A549 (cell line): ENCODE measurements around the gene FMNL2.

Experiments used
- FOSL2 ChIP-seq, 2 experiments: fragments of 450-650 bp in 1 of 2; fragments of >200 bp in 1 of 2; sonication (Bioruptor Twin) in 1 of 2; formaldehyde crosslinking; IDR thresholded peaks; 2 replicates each; pipeline versions ENCODE4 v1.5.0 to v1.6.1; 2016 to 2020; ENCODE audit warnings: mild to moderate bottlenecking in 1 of 2, moderate library complexity in 1 of 2
- KDM1A ChIP-seq: fragments of 200-600 bp; sonication (generic); IDR thresholded peaks from 2 replicates; pipeline ENCODE4 v1.6.1; 2016; ENCODE audit warnings: low read depth, mild to moderate bottlenecking
- MAFK ChIP-seq: fragments of 450-650 bp; IDR thresholded peaks from 2 replicates; pipeline ENCODE4 v1.6.1; 2014; ENCODE audit not compliant: partially characterized antibody
- RAD21 ChIP-seq, 2 experiments: fragments of >200 bp in 1 of 2; sonication (Bioruptor Twin) in 1 of 2; formaldehyde crosslinking in 1 of 2; IDR thresholded peaks in 1 of 2; conservative IDR thresholded peaks in 1 of 2; 2 replicates in 1 of 2; 3 replicates in 1 of 2; pipeline ENCODE4 v1.6.1; 2012 to 2018; ENCODE audit warnings: inconsistent platforms in 1 of 2
- SMC3 ChIP-seq: fragments of >200 bp; sonication (Bioruptor Twin); formaldehyde crosslinking; IDR thresholded peaks from 3 replicates; pipeline ENCODE4 v1.6.1; 2018; ENCODE audit warnings: inconsistent platforms
- ZSCAN20 ChIP-seq: fragments of 250-450 bp; sonication (Bioruptor Pico); IDR thresholded peaks from 2 replicates; pipeline ENCODE4 v1.8.0; 2022; ENCODE audit warnings: mild to moderate bottlenecking, moderate library complexity
- TF ChIP-seq, protein P1 (sequence below): fragments of 150-350 bp; IDR thresholded peaks from 2 replicates; pipeline ENCODE4 v1.6.1; 2014; ENCODE audit warnings: low read depth, mild to moderate bottlenecking, low read length
- TF ChIP-seq, protein P2 (sequence below): fragments of >200 bp; sonication (Bioruptor Twin); formaldehyde crosslinking; IDR thresholded peaks from 3 replicates; pipeline ENCODE4 v1.5.1; 2016

DNA sequence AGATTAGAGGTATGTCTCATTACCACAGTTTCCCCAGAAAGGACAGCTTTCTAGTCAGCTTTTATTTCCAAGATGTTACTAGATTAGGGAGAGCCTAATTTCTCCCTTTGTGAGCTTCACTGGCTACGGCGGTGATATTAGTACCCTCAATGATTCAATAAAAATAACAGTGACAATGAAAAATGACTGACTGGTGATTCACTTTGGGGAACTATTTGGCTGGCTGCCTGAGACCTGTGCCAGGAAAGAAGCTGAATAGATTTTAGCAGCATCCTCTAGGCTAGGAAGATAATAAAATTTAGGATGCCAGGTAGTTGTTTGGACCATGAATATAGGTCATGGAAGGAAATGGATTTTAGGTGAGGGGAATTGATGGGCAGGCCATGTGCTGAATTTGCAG is 178.7 kb downstream of the FMNL2 start:
- TF ChIP-seq MAFK (no peak), RAD21 (conservative IDR thresholded peaks at IDR 0.05 in 1 of 2, IDR thresholded peaks at IDR 0.05 in 1 of 2) (0 out of 5 replicates have a peak, but pooled peaks of 1 of the 2 experiments have one; percentile 18), KDM1A (no peak), FOSL2 (IDR thresholded peaks at IDR 0.05) (peak; percentile 67), FOSL2 (CRISPR knock-in tag; IDR thresholded peaks at IDR 0.05) (peak; percentile 84), SMC3 (no peak), ZSCAN20 (no peak)
- TF ChIP-seq, protein P1, sequence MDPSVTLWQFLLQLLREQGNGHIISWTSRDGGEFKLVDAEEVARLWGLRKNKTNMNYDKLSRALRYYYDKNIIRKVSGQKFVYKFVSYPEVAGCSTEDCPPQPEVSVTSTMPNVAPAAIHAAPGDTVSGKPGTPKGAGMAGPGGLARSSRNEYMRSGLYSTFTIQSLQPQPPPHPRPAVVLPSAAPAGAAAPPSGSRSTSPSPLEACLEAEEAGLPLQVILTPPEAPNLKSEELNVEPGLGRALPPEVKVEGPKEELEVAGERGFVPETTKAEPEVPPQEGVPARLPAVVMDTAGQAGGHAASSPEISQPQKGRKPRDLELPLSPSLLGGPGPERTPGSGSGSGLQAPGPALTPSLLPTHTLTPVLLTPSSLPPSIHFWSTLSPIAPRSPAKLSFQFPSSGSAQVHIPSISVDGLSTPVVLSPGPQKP = no peak
- TF ChIP-seq, protein P2, sequence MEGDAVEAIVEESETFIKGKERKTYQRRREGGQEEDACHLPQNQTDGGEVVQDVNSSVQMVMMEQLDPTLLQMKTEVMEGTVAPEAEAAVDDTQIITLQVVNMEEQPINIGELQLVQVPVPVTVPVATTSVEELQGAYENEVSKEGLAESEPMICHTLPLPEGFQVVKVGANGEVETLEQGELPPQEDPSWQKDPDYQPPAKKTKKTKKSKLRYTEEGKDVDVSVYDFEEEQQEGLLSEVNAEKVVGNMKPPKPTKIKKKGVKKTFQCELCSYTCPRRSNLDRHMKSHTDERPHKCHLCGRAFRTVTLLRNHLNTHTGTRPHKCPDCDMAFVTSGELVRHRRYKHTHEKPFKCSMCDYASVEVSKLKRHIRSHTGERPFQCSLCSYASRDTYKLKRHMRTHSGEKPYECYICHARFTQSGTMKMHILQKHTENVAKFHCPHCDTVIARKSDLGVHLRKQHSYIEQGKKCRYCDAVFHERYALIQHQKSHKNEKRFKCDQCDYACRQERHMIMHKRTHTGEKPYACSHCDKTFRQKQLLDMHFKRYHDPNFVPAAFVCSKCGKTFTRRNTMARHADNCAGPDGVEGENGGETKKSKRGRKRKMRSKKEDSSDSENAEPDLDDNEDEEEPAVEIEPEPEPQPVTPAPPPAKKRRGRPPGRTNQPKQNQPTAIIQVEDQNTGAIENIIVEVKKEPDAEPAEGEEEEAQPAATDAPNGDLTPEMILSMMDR = no peak
